NB4 (cell line): ENCODE data around the gene CAMKK1.

Experiments
- CTCF ChIP-seq: IDR thresholded peaks from one replicate; pipeline ENCODE4 v1.5.1; 2012; ENCODE audit warnings: low read depth, low read length
- POLR2A ChIP-seq: IDR thresholded peaks from 2 replicates; pipeline ENCODE4 v1.6.1; 2011; ENCODE audit warnings: mild to moderate bottlenecking; ENCODE audit not compliant: insufficient read length; ENCODE audit errors: extremely low read depth

- TF ChIP-seq CTCF: no peak
- TF ChIP-seq POLR2A: no peak
These were observed 19.0 kb downstream of the CAMKK1 start for GRCh38 chr17:3873862-3874261.
